Measurements from ENCODE around the gene GRIP1.

GRIP1 gene

GRCh38 chr12:66648033-66648735, 30.7 kb downstream of the GRIP1 start:
- no peak for FAIRE-seq
- no peak for DNase-seq (ENCODE audit: extremely low spot score, insufficient read length, low read depth)

GRCh38 chr12:66647034-66647691, 31.7 kb downstream of the GRIP1 start:
- FAIRE-seq = no peak
- no peak for DNase-seq (ENCODE audit: extremely low spot score, insufficient read length, low read depth)

- FAIRE-seq (no peak), DNase-seq (ENCODE audit: extremely low spot score, insufficient read length, low read depth) (no peak)
Observed at GRCh38 chr12:66644151-66644550, 34.7 kb downstream of the GRIP1 start.

- FAIRE-seq = no peak
Observed at GRCh38 chr12:66640691-66641460, 38.0 kb downstream of the GRIP1 start.

GRCh38 chr12:66638666-66639065, 40.2 kb downstream of the GRIP1 start:
- FAIRE-seq (no peak), DNase-seq (ENCODE audit: extremely low spot score, insufficient read length, low read depth) (no peak)

More at GRCh38 chr12:66640691-66641460, 38.0 kb downstream of the GRIP1 start:
- no peak for DNase-seq (ENCODE audit: extremely low spot score, insufficient read length, low read depth)

GRCh38 chr12:66637699-66638301, 41.1 kb downstream of the GRIP1 start:
- no peak for FAIRE-seq
- DNase-seq (ENCODE audit: extremely low spot score, insufficient read length, low read depth) = no peak

- FAIRE-seq (no peak), DNase-seq (ENCODE audit: extremely low spot score, insufficient read length, low read depth) (no peak)
Observed at GRCh38 chr12:66636771-66637170, 42.1 kb downstream of the GRIP1 start.

- no peak for FAIRE-seq
Observed at GRCh38 chr12:66633676-66634075, 45.2 kb downstream of the GRIP1 start.

GRCh38 chr12:66629138-66629870, 49.6 kb downstream of the GRIP1 start:
- FAIRE-seq = no peak
- DNase-seq (ENCODE audit: extremely low spot score, insufficient read length, low read depth) = no peak

More at GRCh38 chr12:66633676-66634075, 45.2 kb downstream of the GRIP1 start:
- DNase-seq (ENCODE audit: extremely low spot score, insufficient read length, low read depth) = no peak

- FAIRE-seq = no peak
- no peak for DNase-seq (ENCODE audit: extremely low spot score, insufficient read length, low read depth)
Observed at GRCh38 chr12:66627988-66628317, 50.9 kb downstream of the GRIP1 start.

GRCh38 chr12:66627270-66627987, 51.4 kb downstream of the GRIP1 start:
- FAIRE-seq (no peak), DNase-seq (ENCODE audit: extremely low spot score, insufficient read length, low read depth) (no peak)

- FAIRE-seq (peak; percentile 53), DNase-seq (ENCODE audit: extremely low spot score, insufficient read length, low read depth) (no peak)
Observed at GRCh38 chr12:66624806-66625205, 54.1 kb downstream of the GRIP1 start.

- FAIRE-seq (no peak), DNase-seq (ENCODE audit: extremely low spot score, insufficient read length, low read depth) (no peak)
Observed at GRCh38 chr12:66623455-66623854, 55.4 kb downstream of the GRIP1 start.

GRCh38 chr12:66620688-66621087, 58.2 kb downstream of the GRIP1 start:
- DNase-seq (ENCODE audit: extremely low spot score, insufficient read length, low read depth) (no peak), FAIRE-seq (no peak)

GRCh38 chr12:66620026-66620425, 58.9 kb downstream of the GRIP1 start:
- DNase-seq (ENCODE audit: extremely low spot score, insufficient read length, low read depth) (no peak), FAIRE-seq (no peak)

- DNase-seq (ENCODE audit: extremely low spot score, insufficient read length, low read depth) = no peak
- no peak for FAIRE-seq
Observed at GRCh38 chr12:66617991-66618390, 60.9 kb downstream of the GRIP1 start.

GRCh38 chr12:66612090-66612775, 66.6 kb downstream of the GRIP1 start:
- no peak for DNase-seq (ENCODE audit: extremely low spot score, insufficient read length, low read depth)
- FAIRE-seq = no peak

GRCh38 chr12:66607147-66607546, 71.7 kb downstream of the GRIP1 start:
- FAIRE-seq = no peak
- no peak for DNase-seq (ENCODE audit: extremely low spot score, insufficient read length, low read depth)

- FAIRE-seq (no peak), DNase-seq (ENCODE audit: extremely low spot score, insufficient read length, low read depth) (no peak)
Observed at GRCh38 chr12:66605293-66605692, 73.6 kb downstream of the GRIP1 start.

Data from GM18507 (cell line).